Breast epithelium (tissue), 3 donors: ENCODE results near the gene SLC25A45.

Source experiments
- CTCF ChIP-seq, 3 donors: fragments of 450-650 bp; IDR thresholded peaks; one replicate each; pipeline ENCODE4 v1.5.1; 2016 to 2017; ENCODE audit warnings: antibody characterized with exemption in 3 of 3, mild to moderate bottlenecking in 3 of 3, moderate library complexity in 3 of 3
- POLR2A ChIP-seq: fragments of 450-650 bp; IDR thresholded peaks from one replicate; pipeline ENCODE4 v1.6.1; 2016; ENCODE audit warnings: antibody characterized with exemption, mild to moderate bottlenecking, moderate library complexity
- POLR2AphosphoS5 ChIP-seq, 3 donors: sonication (generic); formaldehyde crosslinking; IDR thresholded peaks; one replicate each; pipeline ENCODE4 v1.6.1; 2017; ENCODE audit warnings: antibody characterized with exemption in 3 of 3

- TF ChIP-seq CTCF (IDR thresholded peaks at IDR 0.05), result no peak
- no peak for TF ChIP-seq POLR2A
- TF ChIP-seq POLR2AphosphoS5 (IDR thresholded peaks at IDR 0.05), result no peak
Observed at GRCh38 chr11:65404210-65404609, 21.8 kb upstream of the SLC25A45 start.
